WTC11 (cell line): ENCODE results near the gene NOX5. TPM values are rescaled to one million over a fixed set of nuclear protein-coding genes. Genes with fewer than 3 reads are reported as not detected.

ENCODE experiments used
- ATAC-seq: fragments of 200-7000 bp; cut with Tn5 transposase; 2 replicates; pipeline ENCODE4 v1.10.0; 2021; ENCODE audit warnings: mild to moderate bottlenecking, moderate library complexity
- CTCF ChIA-PET: fragments of 300-600 bp; sonication (Branson Sonifier 250); formaldehyde crosslinking; loops from one replicate; lab custom pipeline; 2021; ENCODE audit warnings: antibody characterized with exemption; lab: Charles Lee
- POLR2A ChIA-PET: fragments of 350-600 bp; sonication (Branson Sonifier 250); formaldehyde crosslinking; loops from one replicate; lab custom pipeline; 2021; ENCODE audit warnings: antibody characterized with exemption; lab: Charles Lee
- DNase-seq: peaks from one replicate; pipeline ENCODE4 v3.0.0; 2021; ENCODE audit warnings: low spot score
- H3K27ac Mint-ChIP-seq: 2 replicates; pipeline ENCODE4 v1.8.0; 2021; ENCODE audit warnings: mixed read lengths
- H3K27me3 Mint-ChIP-seq: 2 replicates; pipeline ENCODE4 v1.8.0; 2021; ENCODE audit warnings: low read depth, mild to moderate bottlenecking, moderate library complexity, mixed read lengths
- H3K36me3 Mint-ChIP-seq: 2 replicates; pipeline ENCODE4 v1.8.0; 2021; ENCODE audit warnings: mixed read lengths
- H3K4me1 Mint-ChIP-seq: 2 replicates; pipeline ENCODE4 v1.8.0; 2022; ENCODE audit warnings: mixed read lengths
- H3K4me3 Mint-ChIP-seq: 2 replicates; pipeline ENCODE4 v1.8.0; 2021; ENCODE audit warnings: mild to moderate bottlenecking, moderate library complexity, mixed read lengths
- H3K9me3 Mint-ChIP-seq: 2 replicates; pipeline ENCODE4 v1.8.0; 2021; ENCODE audit warnings: mixed read lengths
- ATF6 ChIP-seq: sonication (generic); formaldehyde crosslinking; IDR thresholded peaks from 2 replicates; pipeline ENCODE4 v1.8.1; 2023; ENCODE audit warnings: mild to moderate bottlenecking, missing genetic modification reagents
- CREB1 ChIP-seq: sonication (generic); formaldehyde crosslinking; IDR thresholded peaks from 2 replicates; pipeline ENCODE4 v1.8.0; 2023; ENCODE audit warnings: mild to moderate bottlenecking, missing genetic modification reagents
- FOXP1 ChIP-seq: sonication (generic); formaldehyde crosslinking; IDR thresholded peaks from 2 replicates; pipeline ENCODE4 v1.8.0; 2022; ENCODE audit warnings: missing genetic modification reagents, mild to moderate bottlenecking, moderate library complexity, borderline replicate concordance
- GRHL2 ChIP-seq: fragments of 250-450 bp; sonication (Bioruptor Pico); IDR thresholded peaks from 2 replicates; pipeline ENCODE4 v1.8.0; 2022; ENCODE audit warnings: mild to moderate bottlenecking, moderate library complexity; ENCODE audit not compliant: insufficient replicate concordance, severe bottlenecking
- GTF2I ChIP-seq: fragments of 250-450 bp; sonication (Bioruptor Pico); conservative IDR thresholded peaks from 2 replicates; pipeline ENCODE4 v1.4.0; 2021; ENCODE audit warnings: mild to moderate bottlenecking
- JUN ChIP-seq: sonication (generic); formaldehyde crosslinking; IDR thresholded peaks from 2 replicates; pipeline ENCODE4 v1.8.0; 2023; ENCODE audit warnings: mild to moderate bottlenecking, missing genetic modification reagents
- MAX ChIP-seq: sonication (generic); formaldehyde crosslinking; IDR thresholded peaks from 2 replicates; pipeline ENCODE4 v1.8.0; 2022; ENCODE audit warnings: mild to moderate bottlenecking, missing genetic modification reagents
- NFYB ChIP-seq: sonication (generic); formaldehyde crosslinking; conservative IDR thresholded peaks from 2 replicates; pipeline ENCODE4 v1.8.0; 2022; ENCODE audit warnings: low read depth, missing genetic modification reagents
- USF2 ChIP-seq: sonication (generic); formaldehyde crosslinking; IDR thresholded peaks from 2 replicates; pipeline ENCODE4 v1.8.1; 2023; ENCODE audit warnings: mild to moderate bottlenecking, missing genetic modification reagents, moderate library complexity
- ZNF121 ChIP-seq: sonication (generic); formaldehyde crosslinking; IDR thresholded peaks from 2 replicates; pipeline ENCODE4 v1.8.0; 2023; ENCODE audit warnings: missing genetic modification reagents
- ZNF232 ChIP-seq: sonication (generic); formaldehyde crosslinking; IDR thresholded peaks from 2 replicates; pipeline ENCODE4 v1.8.0; 2022; ENCODE audit warnings: mild to moderate bottlenecking, missing genetic modification reagents
- ZNF281 ChIP-seq: sonication (generic); formaldehyde crosslinking; IDR thresholded peaks from 2 replicates; pipeline ENCODE4 v1.8.0; 2023; ENCODE audit warnings: mild to moderate bottlenecking, missing genetic modification reagents
- ZNF425 ChIP-seq: fragments of 250-450 bp; sonication (Bioruptor Pico); conservative IDR thresholded peaks from 2 replicates; pipeline ENCODE4 v1.9.0; 2021; ENCODE audit warnings: mild to moderate bottlenecking
- ZSCAN18 ChIP-seq: fragments of 250-450 bp; sonication (Bioruptor Pico); IDR thresholded peaks from 2 replicates; pipeline ENCODE4 v2.1.2; 2022; ENCODE audit warnings: mild to moderate bottlenecking, moderate library complexity
- total RNA-seq: library from RNA; stranded (reverse); gene quantifications from 3 replicates; pipeline ENCODE4 v1.2.3, GENCODE V29; 2021
- TF ChIP-seq, protein P1 (sequence below): sonication (generic); formaldehyde crosslinking; IDR thresholded peaks from 2 replicates; pipeline ENCODE4 v1.8.1; 2023; ENCODE audit warnings: mild to moderate bottlenecking, moderate library complexity, missing genetic modification reagents
- TF ChIP-seq, protein P2 (sequence below): sonication (generic); formaldehyde crosslinking; IDR thresholded peaks from 2 replicates; pipeline ENCODE4 v1.8.0; 2022; ENCODE audit warnings: mild to moderate bottlenecking, missing genetic modification reagents

Gene NOX5
- total RNA-seq, 1 experiment from 2014 or later: not detected

DNA sequence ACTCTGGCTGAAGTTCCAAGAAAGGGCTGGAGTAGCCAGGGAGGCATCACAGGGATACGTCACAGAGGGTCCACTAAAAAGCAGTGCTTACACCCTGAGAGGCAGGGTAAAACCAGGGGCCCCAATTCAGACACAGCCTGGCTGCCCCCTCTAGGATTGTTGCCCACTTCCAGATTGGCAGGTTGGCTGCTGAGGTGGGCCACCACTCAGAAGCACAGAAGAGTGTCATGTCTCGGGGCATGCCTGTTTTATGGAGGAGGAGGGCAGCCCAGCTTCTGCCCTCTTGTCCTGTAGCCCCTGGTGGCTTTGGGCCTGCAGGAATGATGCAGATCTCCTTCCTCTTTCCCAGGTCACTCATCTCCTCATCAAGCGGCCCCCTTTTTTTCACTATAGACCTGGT, 24.0 kb downstream of the NOX5 start:
- H3K4me3 Mint-ChIP-seq: no peak overlapping the region
- no peak overlapping the region for H3K27ac Mint-ChIP-seq
- 0 out of 2 replicates have a peak, but pooled peaks cover 2% of the 10 kb centered on the region for H3K4me1 Mint-ChIP-seq
- no peaks in the 10 kb centered on the region for H3K36me3 Mint-ChIP-seq
- POLR2A ChIA-PET: interaction anchor here (0.6 kb wide), 1 partner anchor 205 kb away, joined by 3 read pairs; no protein-coding TSS in a partner anchor
- no peak for TF ChIP-seq ZNF425 (CRISPR knock-in tag)
- TF ChIP-seq CREB1 (CRISPR knock-in tag): no peak
- TF ChIP-seq, protein P1, sequence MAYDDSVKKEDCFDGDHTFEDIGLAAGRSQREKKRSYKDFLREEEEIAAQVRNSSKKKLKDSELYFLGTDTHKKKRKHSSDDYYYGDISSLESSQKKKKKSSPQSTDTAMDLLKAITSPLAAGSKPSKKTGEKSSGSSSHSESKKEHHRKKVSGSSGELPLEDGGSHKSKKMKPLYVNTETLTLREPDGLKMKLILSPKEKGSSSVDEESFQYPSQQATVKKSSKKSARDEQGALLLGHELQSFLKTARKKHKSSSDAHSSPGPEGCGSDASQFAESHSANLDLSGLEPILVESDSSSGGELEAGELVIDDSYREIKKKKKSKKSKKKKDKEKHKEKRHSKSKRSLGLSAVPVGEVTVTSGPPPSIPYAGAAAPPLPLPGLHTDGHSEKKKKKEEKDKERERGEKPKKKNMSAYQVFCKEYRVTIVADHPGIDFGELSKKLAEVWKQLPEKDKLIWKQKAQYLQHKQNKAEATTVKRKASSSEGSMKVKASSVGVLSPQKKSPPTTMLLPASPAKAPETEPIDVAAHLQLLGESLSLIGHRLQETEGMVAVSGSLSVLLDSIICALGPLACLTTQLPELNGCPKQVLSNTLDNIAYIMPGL: no peak
- TF ChIP-seq ZSCAN18 (CRISPR knock-in tag): no peak
- TF ChIP-seq ZNF232 (CRISPR knock-in tag): no peak
- TF ChIP-seq NFYB: no peak
- no peak for TF ChIP-seq MAX (CRISPR knock-in tag)
- no peak for TF ChIP-seq ATF6 (CRISPR knock-in tag)
- TF ChIP-seq JUN (CRISPR knock-in tag): no peak
- TF ChIP-seq USF2 (CRISPR knock-in tag): no peak
- TF ChIP-seq, protein P2, sequence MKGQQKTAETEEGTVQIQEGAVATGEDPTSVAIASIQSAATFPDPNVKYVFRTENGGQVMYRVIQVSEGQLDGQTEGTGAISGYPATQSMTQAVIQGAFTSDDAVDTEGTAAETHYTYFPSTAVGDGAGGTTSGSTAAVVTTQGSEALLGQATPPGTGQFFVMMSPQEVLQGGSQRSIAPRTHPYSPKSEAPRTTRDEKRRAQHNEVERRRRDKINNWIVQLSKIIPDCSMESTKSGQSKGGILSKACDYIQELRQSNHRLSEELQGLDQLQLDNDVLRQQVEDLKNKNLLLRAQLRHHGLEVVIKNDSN (CRISPR knock-in tag): no peak
- H3K9me3 Mint-ChIP-seq: no peaks in the 10 kb centered on the region
- CTCF ChIA-PET: interaction anchor here (0.8 kb wide), 1 partner anchor 113 kb away, joined by 4 read pairs; no protein-coding TSS in a partner anchor
- peaks cover 10% of the 10 kb centered on the region for H3K27me3 Mint-ChIP-seq
- no peak for DNase-seq
- no peak for ATAC-seq

GRCh38 chr15:69039516-69040225, 25.2 kb downstream of the NOX5 start:
- 0 out of 2 replicates have a peak, but pooled peaks cover 3% of the 10 kb centered on the region for H3K4me1 Mint-ChIP-seq
- H3K36me3 Mint-ChIP-seq: no peaks in the 10 kb centered on the region
- H3K27ac Mint-ChIP-seq: no peak overlapping the region
- CTCF ChIA-PET: interaction anchor here (0.8 to 1.3 kb wide), 2 partner anchors 8 to 115 kb away, joined by 4 to 14 read pairs; no protein-coding TSS in a partner anchor
- DNase-seq (no peak), ATAC-seq (no peak)
- H3K4me3 Mint-ChIP-seq: no peak overlapping the region
- H3K27me3 Mint-ChIP-seq: peaks cover 10% of the 10 kb centered on the region
- TF ChIP-seq ZNF281 (CRISPR knock-in tag) (no peak), GTF2I (CRISPR knock-in tag) (no peak), ATF6 (CRISPR knock-in tag) (no peak), ZNF121 (CRISPR knock-in tag) (no peak), GRHL2 (CRISPR knock-in tag) (no peak), FOXP1 (CRISPR knock-in tag) (no peak), JUN (CRISPR knock-in tag) (no peak), CREB1 (CRISPR knock-in tag) (no peak)
- POLR2A ChIA-PET: no interaction called here
- H3K9me3 Mint-ChIP-seq: no peaks in the 10 kb centered on the region
